AG08395 (cell line): Measurements from ENCODE around the gene DDX19B.
"Not testable (repeated sequence)": the region's sequence is repeated elsewhere in the genome, so short reads cannot be mapped to it uniquely, and the experiment has no call there.

ENCODE experiments used
- DNase-seq: peaks from one replicate; pipeline ENCODE4 v3.0.0; 2012; ENCODE audit warnings: mixed read lengths, low spot score

The DDX19B gene

DNA sequence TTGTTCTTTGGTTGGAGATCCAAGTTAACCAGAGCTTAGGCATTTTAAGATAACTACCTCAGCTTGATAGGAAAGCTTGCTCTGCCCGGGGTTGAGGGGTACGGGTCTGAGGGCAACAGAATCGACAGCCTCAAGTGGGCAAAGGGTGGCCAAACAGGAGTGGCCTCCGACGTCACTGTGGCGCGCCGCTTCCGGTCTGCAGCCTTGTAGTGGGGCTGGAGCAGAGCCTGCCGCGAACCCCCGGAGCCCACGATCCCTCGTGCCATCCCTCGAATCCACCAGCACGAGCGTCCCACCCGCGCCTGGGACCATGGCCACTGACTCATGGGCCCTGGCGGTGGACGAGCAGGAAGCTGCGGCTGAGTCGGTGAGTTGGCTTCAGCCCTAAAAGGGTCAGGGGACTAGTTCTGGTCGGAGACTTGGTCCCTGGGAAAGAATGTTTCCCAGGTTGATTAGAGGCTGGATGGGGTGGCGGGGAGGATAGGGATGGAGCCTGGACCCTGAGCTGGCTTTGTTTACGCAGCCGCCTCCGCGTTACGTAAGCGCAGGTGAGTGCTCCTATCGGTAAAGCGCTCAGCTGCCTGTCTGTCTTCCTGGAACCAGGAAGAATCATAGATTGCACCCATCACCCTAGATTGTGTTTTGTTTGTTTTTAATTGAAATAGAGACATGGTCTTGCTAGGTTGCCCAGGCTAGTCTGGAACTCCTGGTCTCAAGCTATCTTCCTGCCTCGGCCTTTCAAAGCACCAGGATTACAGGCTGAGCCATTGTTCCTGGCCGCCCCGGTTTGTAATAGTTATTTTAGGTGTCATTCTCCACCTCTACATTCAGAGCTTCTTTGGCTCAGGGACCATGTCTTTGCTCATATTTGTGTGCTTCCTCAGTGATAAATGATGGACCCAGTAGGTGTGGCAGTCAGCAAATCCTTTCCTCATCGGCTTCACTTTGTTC is at the start of gene DDX19B:
Gene DDX19B, plus strand, starts transcription at position 199 of the 951 bp plus-strand sequence. Its CDS starts 112 bp downstream, at position 311.
- peak; percentile 83 for DNase-seq

DNA sequence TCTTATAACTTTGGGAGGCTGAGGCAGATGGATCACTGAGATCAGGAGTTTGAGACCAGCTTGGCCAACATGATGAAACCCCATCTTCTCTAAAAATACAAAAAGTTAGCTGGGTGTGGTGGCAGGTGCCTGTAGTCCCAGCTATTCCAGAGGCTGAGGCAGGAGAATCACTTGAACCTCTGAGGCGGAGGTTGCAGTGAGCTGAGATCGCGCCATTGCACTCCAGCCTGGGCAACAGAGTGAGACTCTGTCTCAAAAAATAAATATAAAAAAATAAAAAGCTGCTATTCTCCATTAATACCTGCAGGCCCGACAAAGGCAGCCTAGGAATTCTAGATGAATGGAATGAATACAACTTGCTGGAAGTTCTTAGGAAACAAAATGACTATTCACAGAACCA is 49.3 kb upstream of the DDX19B start:
- DNase-seq: not testable (repeated sequence)

DNA sequence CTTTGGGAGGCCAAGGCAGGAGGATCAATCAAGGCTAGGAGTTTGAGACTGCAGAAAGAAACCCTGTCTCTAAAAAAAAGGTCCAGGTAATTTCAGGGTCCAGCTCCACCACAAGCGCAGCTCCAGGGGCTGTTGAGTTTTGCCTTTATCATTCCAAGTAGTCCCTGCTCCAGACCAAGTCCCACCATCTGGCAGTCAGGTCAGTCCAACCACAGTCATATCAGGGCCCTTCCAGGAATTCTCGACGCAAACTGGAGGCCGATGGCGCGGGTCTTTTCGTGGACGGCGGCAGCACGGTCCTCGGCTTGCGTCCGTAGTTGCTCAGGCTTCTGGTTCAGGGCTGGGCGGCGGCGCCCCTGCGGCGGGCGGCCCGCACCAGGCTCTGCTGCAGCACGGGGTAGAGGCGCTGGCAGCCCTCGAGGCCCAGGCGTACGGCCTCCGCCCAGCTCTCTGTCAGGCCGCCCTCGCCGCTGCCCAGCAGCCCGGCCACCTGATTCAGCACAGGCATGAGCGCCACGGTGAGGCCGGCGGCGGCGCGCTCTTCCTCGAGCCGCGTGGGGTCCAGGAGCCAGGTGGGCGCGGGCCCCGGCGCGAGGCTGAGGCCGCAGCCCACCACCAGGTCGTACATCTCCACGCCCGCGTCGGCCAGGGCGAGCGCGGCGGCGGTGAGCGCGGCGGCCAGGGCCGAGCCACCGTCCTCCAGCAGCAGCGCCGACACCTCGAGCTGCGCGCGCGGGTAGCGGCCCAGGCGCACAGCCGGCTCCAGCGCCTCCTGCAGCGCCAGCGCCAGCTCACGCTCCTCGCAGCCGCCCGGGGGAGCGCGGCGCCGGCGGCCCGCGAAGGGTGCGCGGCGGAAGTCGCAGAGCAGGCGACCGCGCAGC is 48.0 kb upstream of the DDX19B start:
- DNase-seq: peak; percentile 56

DNA sequence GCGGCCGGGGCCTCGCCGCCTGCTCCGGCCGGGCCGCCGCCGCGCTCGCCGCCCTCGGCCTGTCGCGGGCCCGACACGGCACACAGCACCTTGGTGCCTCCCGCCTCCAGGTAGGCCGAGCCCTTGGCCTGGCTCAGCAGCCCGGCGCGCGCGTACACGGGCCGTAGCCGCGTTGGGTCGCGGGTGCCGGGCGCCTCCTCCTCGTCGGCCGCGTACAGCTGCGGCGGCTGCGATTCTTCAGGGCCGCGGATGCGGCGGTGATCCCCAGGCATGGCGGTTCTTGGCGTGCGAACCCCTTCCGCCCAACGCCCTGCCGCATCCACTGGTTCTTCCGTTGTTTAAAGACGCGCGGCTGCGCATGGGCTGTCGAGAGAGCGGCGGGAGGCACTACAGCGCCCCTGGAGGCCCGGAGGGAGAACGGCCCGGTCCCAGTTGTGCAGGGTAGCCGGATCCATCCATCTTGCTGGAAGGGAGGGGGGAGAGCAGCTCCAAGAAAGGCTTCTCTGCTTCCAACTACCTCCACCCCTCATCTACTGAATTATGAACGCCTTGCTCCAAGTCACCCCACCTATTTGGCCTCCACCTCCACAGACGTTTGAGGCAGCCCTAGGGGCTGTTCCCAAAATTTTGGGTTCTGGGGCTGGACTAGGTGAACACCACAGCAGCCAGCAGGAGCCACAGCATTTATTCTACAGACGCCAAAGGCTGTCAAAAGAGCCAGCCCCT is 47.2 kb upstream of the DDX19B start, which contains the start of gene EXOSC6:
Gene EXOSC6, minus strand, starts transcription at position 312 of the 726 bp plus-strand sequence. Its CDS starts 40 bp downstream, at position 272.
- DNase-seq: peak; percentile 96

DNA sequence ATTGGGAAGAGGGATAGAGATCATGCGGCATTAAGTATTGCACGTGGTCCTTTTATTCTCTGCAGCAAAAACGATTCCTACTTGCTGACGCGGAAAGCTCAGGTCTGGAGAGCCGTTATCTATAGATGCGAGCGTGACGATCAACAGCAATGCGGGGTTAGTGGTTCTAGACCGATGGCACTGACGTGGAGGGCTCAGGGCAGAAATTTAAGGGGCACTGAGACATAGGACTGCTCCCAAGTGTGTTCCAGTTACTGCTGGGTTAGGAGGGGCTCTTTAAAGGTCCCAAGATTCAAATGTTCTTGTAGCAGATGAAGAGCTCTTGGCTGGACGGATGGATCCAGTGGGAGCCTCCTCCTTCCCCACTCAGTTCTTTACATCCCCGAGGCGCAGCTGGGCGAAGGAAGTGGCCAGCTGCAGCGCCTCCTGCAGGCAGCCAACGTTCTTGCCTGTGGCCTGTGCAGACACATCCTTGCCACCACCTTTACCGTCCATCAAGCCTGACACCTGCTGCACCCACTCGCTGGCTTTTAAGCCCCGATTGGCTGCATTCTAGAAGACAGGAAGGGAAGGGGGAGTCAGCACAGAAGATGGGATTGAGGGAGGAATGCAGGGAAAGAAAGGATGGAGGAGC is 46.5 kb upstream of the DDX19B start:
- no peak for DNase-seq

DNA sequence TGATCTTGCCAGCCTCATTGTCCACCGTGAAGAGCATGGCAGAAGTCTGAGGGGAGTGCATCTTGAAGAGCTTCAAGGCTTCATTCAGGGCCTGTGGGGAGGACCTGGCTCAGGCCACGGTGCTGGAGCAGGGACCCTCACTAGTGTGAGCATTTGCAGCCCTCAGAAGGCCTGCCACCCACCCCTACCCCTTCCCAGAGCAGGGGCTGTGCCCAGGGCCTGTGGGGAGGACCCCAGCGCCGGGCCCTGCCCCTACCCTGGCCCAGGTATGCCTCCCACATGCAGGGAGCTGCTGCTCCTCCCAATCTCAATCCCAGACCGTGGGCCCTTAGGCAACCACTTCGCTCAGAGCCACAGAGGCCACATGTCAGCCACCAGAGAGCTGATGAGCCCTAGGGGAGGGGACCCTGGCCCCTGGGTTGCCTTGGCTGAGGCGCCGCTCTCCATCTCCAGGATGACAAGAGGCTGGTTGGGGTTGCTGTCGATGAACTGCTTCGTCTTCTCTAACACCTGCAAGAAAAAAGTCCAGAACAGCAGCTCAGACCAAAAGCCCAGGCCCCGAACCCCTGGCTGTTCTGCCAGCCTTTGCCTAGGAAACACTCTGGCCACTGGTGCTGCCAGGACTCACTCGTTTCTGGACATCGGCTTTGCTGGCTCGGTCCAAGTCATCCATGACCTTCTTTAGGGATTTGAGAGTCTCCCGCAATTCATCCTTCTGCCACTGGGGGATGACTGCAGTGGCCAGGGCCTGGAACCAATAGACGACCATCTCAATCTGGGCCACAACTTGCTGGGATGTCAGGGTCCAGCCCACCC is 45.5 kb upstream of the DDX19B start:
- DNase-seq: peak; percentile 52

DNA sequence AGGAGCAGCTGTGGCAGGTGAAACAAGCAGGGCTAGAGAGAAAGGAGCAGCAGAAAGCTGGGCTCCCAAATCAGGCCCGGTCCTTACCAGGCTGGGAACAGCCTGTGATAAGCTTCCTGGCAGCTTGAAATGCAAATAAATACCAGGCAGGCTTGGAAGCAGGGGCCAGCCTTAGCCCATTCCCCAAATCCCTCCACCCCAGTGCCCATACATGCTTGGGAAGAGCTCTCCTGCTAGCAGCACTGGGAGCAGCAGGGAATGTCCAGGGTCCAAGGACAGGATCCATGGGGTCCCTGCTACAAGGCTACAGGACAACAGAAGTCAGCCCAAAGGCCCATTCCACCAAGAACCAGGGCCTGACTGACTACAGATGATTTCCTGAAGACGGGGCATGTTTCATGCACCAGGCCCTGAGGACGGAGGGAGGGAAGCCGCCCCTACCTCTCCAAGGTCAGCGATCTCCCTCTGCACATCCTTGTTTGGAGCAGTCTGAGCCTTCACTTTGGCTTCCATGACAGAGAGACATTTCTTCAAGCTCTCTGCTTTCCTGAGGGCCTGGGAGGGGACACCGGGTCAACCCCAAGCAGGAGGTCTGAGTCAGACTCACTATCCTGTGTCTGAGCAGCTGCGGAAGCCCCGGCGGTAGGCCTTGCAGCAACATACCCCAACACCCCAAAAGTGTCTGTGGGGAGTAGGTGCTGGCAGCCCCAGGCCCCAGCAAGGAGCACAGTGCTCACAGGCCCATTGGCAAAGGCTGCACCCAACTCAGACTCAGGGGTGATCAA is 44.6 kb upstream of the DDX19B start:
- no peak for DNase-seq

DNA sequence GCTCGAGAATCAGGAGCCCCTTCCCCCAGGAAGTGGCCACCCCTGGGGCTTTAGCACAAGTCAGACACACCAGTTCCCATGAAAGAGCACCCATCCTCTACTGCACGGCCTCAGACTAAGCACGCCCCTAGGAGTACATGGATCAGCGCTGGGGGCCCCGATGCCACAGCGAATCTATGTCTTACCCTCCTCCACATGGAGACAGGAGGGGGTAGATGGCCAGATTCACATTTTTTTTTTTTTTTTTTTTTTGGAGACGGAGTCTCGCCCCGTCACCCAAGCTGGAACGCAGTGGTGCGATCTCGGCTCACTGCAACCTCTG is 44.1 kb upstream of the DDX19B start:
- DNase-seq: no peak

DNA sequence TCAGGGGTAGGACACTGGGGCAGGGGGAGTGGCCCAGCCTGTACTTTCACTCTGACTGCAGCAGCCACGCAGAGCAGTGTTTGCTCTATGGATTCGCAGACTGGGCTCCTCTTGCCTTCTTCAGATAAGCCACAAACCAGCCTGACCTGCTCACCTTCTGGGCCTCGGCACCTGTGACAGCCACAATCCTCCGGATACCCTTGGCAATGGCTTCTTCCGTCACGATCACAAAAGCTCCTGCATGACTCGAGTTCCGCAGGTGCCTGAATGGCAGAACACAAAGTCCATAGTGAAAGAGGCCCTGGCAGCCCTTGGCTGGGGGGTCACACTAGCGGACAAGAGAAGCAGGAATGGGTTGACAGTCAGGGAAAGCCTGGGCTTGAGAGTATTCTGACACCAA is 43.4 kb upstream of the DDX19B start:
- DNase-seq: no peak

DNA sequence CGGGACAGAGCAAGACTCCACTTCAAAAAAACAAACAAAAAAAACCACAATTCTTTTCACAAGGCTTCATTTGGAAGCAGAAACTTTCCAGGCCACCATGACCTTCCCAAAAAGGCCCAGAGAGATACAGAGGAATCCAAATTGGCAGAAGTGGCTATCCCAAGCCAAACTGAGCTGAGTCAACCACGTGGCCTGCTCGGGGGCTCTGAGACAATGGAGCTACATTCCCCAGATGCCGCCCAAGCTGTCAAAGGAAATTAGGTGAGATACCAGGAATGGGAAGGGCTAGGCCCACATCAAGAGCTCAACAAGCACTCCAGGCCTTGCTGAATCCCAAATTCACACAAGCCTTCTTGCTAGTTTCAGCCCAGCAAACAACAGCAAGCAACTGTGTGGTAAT is 41.6 kb upstream of the DDX19B start:
- DNase-seq: no peak

DNA sequence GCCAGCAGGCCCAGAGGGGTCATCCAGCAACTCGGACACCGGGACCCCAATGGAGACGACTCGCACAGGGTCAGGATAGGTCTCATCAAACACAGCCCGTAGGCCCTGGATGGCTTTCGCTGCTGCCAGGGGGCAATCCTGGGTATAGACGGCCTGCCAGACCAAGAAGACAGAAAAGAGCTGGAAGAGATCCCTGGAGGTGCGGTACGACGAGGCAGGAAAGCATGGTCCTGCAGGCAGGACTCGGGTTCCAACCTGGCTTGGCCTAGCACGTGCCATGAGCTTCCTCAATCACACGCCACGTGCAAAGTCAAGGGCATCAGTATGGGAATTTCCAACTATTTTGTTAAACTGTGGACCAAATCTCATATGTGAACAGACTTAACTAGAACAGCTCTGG is 40.9 kb upstream of the DDX19B start:
- DNase-seq: no peak

DNA sequence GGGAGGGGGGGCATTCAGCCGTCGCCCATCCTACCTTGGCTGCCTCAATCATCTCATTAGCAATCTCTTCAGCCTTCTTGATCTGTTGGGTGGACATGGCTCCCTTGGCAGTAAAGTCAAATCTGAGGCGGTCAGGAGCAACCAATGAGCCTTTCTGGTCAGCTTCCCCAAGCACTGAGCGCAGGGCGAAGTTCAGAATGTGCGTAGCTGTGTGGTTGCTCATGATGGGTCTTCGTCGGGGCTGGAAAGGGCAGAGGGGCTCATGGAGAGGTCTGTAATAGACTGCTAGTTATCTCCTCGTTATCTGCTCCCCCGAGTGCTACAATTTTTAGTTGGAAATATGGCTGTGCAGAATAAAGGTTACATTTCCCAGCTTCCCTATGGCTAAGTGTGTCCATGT is 40.0 kb upstream of the DDX19B start:
- DNase-seq: no peak

DNA sequence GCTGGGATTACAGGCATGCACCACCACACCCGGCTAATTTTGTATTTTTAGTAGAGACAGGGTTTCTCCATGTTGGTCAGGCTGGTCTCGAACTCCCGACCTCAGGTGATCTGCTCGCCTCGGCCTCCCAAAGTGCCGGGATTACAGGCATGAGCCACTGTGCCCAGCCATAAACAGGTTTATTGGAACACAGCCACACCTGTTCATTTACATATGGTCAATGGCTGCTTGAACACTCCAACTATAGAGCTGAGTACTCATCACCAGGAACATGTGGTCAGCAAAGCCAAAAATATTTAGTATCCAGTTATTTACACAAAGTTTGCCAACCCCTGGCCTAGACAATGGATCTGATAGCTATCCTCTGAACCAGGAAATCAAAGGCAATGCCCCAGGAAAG is 39.1 kb upstream of the DDX19B start:
- not testable (repeated sequence) for DNase-seq

DNA sequence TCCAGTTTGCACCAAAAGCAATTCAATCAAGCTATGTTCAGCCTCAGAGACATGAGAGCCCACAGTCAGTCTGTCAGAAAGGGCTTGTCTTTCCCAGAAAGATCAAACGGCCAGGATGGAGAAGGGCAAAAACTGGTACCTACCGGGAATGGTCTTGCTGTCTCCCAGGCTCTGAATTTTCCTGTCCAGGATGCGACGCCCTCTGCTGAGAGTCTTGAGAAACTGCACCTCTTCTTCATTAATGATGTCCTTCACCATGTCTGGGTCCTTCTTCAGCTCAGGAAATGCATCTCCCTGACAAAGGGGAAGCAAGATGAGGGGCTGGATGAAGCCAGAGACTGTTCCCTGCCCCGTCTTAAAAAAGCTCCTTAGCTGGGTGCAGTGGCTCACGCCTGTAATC is 31.5 kb upstream of the DDX19B start:
- DNase-seq: peak; percentile 63

DNA sequence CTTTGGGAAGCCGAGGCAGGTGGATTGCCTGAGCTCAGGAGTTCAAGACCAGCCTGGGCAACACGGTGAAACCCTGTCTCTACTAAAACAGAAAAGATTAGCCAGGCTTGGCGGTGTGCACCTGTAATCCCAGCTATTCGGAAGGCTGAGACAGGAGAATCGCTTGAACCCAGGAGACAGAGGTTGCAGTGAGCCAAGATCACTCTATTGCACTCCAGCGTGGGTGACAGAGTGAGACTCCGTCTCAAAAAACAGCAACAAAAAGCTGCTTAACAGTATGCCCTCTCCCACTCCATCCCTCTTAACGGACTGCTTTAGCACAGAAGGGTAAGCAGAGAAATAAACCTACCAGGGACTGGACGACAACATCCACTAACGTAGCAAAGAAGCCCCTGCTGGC is 31.1 kb upstream of the DDX19B start:
- not testable (repeated sequence) for DNase-seq

DNA sequence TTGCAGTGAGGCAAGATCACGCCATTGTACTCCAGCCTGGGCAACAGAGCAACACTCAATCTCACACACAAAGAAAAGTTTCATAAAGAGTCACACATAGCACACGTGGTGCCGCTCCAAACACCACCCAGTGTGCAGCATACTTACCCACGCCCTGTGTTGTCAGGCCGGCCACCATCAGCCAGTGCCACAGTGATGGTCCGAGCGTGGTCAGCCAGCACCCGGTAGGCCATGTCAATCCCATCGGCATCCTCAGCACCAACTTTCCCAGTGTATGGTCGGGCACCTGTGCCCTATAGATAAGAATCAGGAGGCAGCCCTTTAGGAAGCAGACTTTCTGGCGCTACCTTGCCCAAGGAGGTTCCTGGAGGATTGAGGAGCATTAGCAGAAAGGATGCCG is 29.5 kb upstream of the DDX19B start:
- DNase-seq: no peak

DNA sequence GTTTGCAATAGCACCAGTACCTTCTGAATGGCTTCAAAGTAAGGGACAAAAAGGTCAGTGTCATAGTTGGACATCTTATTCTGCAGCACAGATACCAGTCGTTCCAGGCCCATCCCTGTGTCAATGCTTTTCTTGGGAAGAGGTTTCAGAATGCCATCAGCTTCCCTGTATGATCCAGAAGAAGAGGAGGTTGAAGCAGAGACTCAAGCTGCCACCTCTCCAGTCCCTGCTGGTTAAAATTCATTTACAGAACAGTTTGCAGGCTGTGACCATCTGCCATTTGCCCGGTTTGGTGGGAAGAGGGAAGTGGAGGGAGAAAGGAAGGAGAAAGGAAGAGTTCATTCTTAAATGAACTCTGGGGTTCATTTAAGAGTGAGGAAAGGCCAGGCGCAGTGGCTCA is 28.8 kb upstream of the DDX19B start:
- no peak for DNase-seq

DNA sequence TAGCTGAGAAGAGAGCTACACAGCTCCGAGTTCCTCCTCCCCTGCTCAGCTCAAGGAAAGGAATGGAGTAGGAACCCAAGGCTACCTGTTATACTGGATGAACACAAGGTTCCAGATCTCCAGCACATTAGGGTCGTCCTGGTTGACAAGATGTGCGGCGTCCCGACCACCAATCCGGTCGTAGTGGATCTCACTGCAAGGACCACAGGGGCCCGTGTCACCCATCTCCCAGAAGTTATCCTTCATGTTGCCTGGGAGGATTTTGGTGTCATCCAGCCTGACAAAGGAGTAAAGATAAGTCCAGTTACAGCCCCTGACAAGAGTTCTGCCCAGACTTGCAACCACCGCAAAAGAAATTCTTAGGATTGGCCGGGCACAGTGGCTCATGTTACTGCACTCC is 27.3 kb upstream of the DDX19B start:
- no peak for DNase-seq

DNA sequence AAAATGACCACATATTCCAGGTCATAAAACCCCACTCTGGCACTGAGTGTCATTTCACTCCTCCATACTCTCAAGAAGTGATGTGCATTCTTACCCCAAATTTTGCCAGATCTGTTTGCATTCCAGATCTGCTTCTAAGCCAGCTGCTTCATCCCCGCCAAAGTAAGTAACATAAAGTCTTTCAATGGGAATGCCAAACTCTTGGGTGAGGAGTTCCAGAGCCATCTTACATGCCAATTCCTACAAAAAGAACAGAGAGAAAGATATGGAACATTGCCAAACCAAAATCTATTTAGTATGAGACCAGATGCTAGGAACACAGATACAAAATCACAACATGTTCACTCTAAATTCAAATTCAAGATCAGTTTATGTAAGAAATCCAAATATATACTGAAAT is 22.6 kb upstream of the DDX19B start:
- DNase-seq: no peak
